HepG2 (cell line): ENCODE results near the gene SERPINA3. TPM values are rescaled to one million over a fixed set of nuclear protein-coding genes. Genes with fewer than 3 reads are reported as not detected.
A peak's percentile ranks its signal among the peaks of the same experiment; 100 is the strongest.

Experiments
- ATF1 ChIP-seq: IDR thresholded peaks from 2 replicates; pipeline ENCODE4 v1.6.1; 2016; ENCODE audit warnings: mild to moderate bottlenecking, control low read depth
- CREB1 ChIP-seq, 2 experiments: fragments of 450-650 bp in 1 of 2; IDR thresholded peaks; 2 replicates each; pipeline ENCODE4 v1.6.1; 2016 to 2017; ENCODE audit warnings: control low read depth in 1 of 2, mild to moderate bottlenecking in 1 of 2, missing compliant biosample characterization in 1 of 2, missing genetic modification characterization in 1 of 2
- EP300 ChIP-seq, 3 experiments: sonication (generic) in 1 of 3; formaldehyde crosslinking in 1 of 3; IDR thresholded peaks; 2 replicates each; pipeline versions ENCODE4 v1.5.1 to v1.6.1; 2011 to 2020; ENCODE audit warnings: low read depth in 2 of 3, low read length in 2 of 3, borderline replicate concordance in 1 of 3, improper control_type of control experiment in 1 of 3, mild to moderate bottlenecking in 1 of 3, missing genetic modification reagents in 1 of 3, moderate library complexity in 1 of 3
- FIP1L1 ChIP-seq: fragments of 200-400 bp; formaldehyde crosslinking; IDR thresholded peaks from 2 replicates; pipeline ENCODE4 v1.6.1; 2018; ENCODE audit warnings: low read depth, mild to moderate bottlenecking, low read length, moderate library complexity, borderline replicate concordance; ENCODE audit not compliant: insufficient read depth
- KDM3A ChIP-seq: IDR thresholded peaks from 2 replicates; pipeline ENCODE4 v1.6.1; 2018; ENCODE audit warnings: low read depth, missing compliant biosample characterization
- MAX ChIP-seq: IDR thresholded peaks from 2 replicates; pipeline ENCODE4 v1.6.1; 2012; ENCODE audit warnings: inconsistent platforms
- SOX5 ChIP-seq: IDR thresholded peaks from 2 replicates; pipeline ENCODE4 v1.6.1; 2016; ENCODE audit warnings: borderline replicate concordance
- SSRP1 ChIP-seq: IDR thresholded peaks from 2 replicates; pipeline ENCODE4 v1.6.1; 2016; ENCODE audit warnings: control low read depth
- ZNF792 ChIP-seq: IDR thresholded peaks from 2 replicates; pipeline ENCODE4 v1.6.1; 2016
- polyA plus RNA-seq, 8 experiments: library from polyadenylated mRNA; depleted of rRNA in 3 of 8; stranded (reverse) in 7 of 8; unstranded in 1 of 8; fragments of >200 nt; fragmentation: Illumina TruSeq in 4 of 8; extraction: Trizol in 4 of 8; gene quantifications; 2 replicates each; pipeline versions ENCODE4 v1.2.1 to v1.2.3, GENCODE V29; 2011 to 2016; ENCODE audit warnings: low read depth in 4 of 8, missing spikeins in 1 of 8, mixed read lengths in 1 of 8; ENCODE audit not compliant: insufficient read depth in 1 of 8
- total RNA-seq, 5 experiments: library from RNA; depleted of rRNA; stranded (reverse); fragments of >200 nt; fragmentation: Illumina TruSeq; extraction: Trizol; gene quantifications; 2 replicates each; pipeline ENCODE4 v1.2.3, GENCODE V29; 2016; ENCODE audit warnings: low read depth in 1 of 5
- TF ChIP-seq, protein P1 (sequence below): fragments of 450-650 bp; IDR thresholded peaks from 2 replicates; pipeline ENCODE4 v1.6.1; 2017; ENCODE audit warnings: mild to moderate bottlenecking
- TF ChIP-seq, protein P2 (sequence below): sonication (generic); formaldehyde crosslinking; IDR thresholded peaks from 2 replicates; pipeline ENCODE4 v1.5.0; 2020; ENCODE audit warnings: mild to moderate bottlenecking, missing genetic modification reagents
- TF ChIP-seq, protein P3 (sequence below): sonication (generic); formaldehyde crosslinking; conservative IDR thresholded peaks from 2 replicates; pipeline ENCODE4 v1.4.0; 2020; ENCODE audit warnings: mild to moderate bottlenecking, missing genetic modification reagents, moderate library complexity
- TF ChIP-seq, protein P4 (sequence below): sonication (generic); formaldehyde crosslinking; IDR thresholded peaks from 2 replicates; pipeline ENCODE4 v1.4.0; 2020; ENCODE audit warnings: missing genetic modification reagents, borderline replicate concordance

SERPINA3 gene
- total and polyA plus RNA-seq, 2 of the 13 experiments (the other 11 are each of a cell fraction or from before 2014, with no cell fraction given) = 825 to 2,200 TPM

- TF ChIP-seq KDM3A (CRISPR knock-in tag) = no peak
- no peak for TF ChIP-seq FIP1L1
- TF ChIP-seq, protein P1, sequence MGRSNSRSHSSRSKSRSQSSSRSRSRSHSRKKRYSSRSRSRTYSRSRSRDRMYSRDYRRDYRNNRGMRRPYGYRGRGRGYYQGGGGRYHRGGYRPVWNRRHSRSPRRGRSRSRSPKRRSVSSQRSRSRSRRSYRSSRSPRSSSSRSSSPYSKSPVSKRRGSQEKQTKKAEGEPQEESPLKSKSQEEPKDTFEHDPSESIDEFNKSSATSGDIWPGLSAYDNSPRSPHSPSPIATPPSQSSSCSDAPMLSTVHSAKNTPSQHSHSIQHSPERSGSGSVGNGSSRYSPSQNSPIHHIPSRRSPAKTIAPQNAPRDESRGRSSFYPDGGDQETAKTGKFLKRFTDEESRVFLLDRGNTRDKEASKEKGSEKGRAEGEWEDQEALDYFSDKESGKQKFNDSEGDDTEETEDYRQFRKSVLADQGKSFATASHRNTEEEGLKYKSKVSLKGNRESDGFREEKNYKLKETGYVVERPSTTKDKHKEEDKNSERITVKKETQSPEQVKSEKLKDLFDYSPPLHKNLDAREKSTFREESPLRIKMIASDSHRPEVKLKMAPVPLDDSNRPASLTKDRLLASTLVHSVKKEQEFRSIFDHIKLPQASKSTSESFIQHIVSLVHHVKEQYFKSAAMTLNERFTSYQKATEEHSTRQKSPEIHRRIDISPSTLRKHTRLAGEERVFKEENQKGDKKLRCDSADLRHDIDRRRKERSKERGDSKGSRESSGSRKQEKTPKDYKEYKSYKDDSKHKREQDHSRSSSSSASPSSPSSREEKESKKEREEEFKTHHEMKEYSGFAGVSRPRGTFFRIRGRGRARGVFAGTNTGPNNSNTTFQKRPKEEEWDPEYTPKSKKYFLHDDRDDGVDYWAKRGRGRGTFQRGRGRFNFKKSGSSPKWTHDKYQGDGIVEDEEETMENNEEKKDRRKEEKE = no peak
- no peak for TF ChIP-seq CREB1 (IDR thresholded peaks at IDR 0.05)
- TF ChIP-seq CREB1 (CRISPR knock-in tag; IDR thresholded peaks at IDR 0.05) = no peak
- no peak for TF ChIP-seq ATF1
- TF ChIP-seq, protein P2, sequence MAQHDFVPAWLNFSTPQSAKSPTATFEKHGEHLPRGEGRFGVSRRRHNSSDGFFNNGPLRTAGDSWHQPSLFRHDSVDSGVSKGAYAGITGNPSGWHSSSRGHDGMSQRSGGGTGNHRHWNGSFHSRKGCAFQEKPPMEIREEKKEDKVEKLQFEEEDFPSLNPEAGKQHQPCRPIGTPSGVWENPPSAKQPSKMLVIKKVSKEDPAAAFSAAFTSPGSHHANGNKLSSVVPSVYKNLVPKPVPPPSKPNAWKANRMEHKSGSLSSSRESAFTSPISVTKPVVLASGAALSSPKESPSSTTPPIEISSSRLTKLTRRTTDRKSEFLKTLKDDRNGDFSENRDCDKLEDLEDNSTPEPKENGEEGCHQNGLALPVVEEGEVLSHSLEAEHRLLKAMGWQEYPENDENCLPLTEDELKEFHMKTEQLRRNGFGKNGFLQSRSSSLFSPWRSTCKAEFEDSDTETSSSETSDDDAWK (CRISPR knock-in tag) = no peak
- peak; percentile 40 for TF ChIP-seq MAX
- 0 out of 4 replicates have a peak, but pooled peaks of 1 of the 2 experiments have one; percentile 9 for TF ChIP-seq EP300 (IDR thresholded peaks at IDR 0.05; ENCODE audit: low read depth in 2 of 2, low read length in 2 of 2)
- TF ChIP-seq EP300 (CRISPR knock-in tag; IDR thresholded peaks at IDR 0.05; ENCODE audit: borderline replicate concordance) = no peak
- TF ChIP-seq, protein P3, sequence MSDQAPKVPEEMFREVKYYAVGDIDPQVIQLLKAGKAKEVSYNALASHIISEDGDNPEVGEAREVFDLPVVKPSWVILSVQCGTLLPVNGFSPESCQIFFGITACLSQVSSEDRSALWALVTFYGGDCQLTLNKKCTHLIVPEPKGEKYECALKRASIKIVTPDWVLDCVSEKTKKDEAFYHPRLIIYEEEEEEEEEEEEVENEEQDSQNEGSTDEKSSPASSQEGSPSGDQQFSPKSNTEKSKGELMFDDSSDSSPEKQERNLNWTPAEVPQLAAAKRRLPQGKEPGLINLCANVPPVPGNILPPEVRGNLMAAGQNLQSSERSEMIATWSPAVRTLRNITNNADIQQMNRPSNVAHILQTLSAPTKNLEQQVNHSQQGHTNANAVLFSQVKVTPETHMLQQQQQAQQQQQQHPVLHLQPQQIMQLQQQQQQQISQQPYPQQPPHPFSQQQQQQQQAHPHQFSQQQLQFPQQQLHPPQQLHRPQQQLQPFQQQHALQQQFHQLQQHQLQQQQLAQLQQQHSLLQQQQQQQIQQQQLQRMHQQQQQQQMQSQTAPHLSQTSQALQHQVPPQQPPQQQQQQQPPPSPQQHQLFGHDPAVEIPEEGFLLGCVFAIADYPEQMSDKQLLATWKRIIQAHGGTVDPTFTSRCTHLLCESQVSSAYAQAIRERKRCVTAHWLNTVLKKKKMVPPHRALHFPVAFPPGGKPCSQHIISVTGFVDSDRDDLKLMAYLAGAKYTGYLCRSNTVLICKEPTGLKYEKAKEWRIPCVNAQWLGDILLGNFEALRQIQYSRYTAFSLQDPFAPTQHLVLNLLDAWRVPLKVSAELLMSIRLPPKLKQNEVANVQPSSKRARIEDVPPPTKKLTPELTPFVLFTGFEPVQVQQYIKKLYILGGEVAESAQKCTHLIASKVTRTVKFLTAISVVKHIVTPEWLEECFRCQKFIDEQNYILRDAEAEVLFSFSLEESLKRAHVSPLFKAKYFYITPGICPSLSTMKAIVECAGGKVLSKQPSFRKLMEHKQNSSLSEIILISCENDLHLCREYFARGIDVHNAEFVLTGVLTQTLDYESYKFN (CRISPR knock-in tag) = peak; percentile 73
- TF ChIP-seq ZNF792 (CRISPR knock-in tag) = peak; percentile 61; the same call in 1 of the 2 replicates
- no peak for TF ChIP-seq SOX5 (CRISPR knock-in tag)
- TF ChIP-seq SSRP1 (CRISPR knock-in tag) = no peak
- TF ChIP-seq, protein P4, sequence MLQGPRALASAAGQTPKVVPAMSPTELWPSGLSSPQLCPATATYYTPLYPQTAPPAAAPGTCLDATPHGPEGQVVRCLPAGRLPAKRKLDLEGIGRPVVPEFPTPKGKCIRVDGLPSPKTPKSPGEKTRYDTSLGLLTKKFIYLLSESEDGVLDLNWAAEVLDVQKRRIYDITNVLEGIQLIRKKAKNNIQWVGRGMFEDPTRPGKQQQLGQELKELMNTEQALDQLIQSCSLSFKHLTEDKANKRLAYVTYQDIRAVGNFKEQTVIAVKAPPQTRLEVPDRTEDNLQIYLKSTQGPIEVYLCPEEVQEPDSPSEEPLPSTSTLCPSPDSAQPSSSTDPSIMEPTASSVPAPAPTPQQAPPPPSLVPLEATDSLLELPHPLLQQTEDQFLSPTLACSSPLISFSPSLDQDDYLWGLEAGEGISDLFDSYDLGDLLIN (CRISPR knock-in tag) = no peak
Measured at GRCh38 chr14:94601884-94602391, 10.3 kb upstream of the SERPINA3 start (continued).
